Heart left ventricle (tissue), 16 donors: ENCODE results near the gene NOP53. TPM values are rescaled to one million over a fixed set of nuclear protein-coding genes. Genes with fewer than 3 reads are reported as not detected.

Experiments
- ATAC-seq, 4 donors: fragments of 200-7000 bp; cut with Tn5 transposase; one replicate each; pipeline ENCODE4 v1.9.1; 2020 to 2022; ENCODE audit warnings: moderate library complexity in 4 of 4, mild to moderate bottlenecking in 3 of 4, moderate number of reproducible peaks in 1 of 4
- DNase-seq, 5 donors: peaks; one replicate each; pipeline ENCODE4 v3.0.0-alpha.2; 2020
- H3K27ac ChIP-seq, 12 donors: fragments of 200-600 bp; sonication (generic) in 4 of 12; one replicate each; pipeline versions ENCODE4 v1.5.0 to v1.8.0; 2016 to 2022; ENCODE audit warnings: mild to moderate bottlenecking in 2 of 12
- H3K27me3 ChIP-seq, 9 donors: fragments of 200-600 bp; sonication (generic) in 2 of 9; one replicate each; pipeline versions ENCODE4 v1.5.1 to v1.8.0; 2016 to 2022; ENCODE audit warnings: mild to moderate bottlenecking in 3 of 9
- H3K36me3 ChIP-seq, 9 donors: fragments of 200-600 bp; sonication (generic) in 2 of 9; one replicate each; pipeline versions ENCODE4 v1.5.0 to v1.8.0; 2018 to 2022; ENCODE audit warnings: mild to moderate bottlenecking in 2 of 9
- H3K4me1 ChIP-seq, 12 donors: fragments of 200-600 bp; sonication (generic) in 4 of 12; one replicate each; pipeline versions ENCODE4 v1.5.0 to v1.8.0; 2016 to 2022; ENCODE audit warnings: mild to moderate bottlenecking in 3 of 12
- H3K4me3 ChIP-seq, 12 donors: fragments of 200-600 bp; sonication (generic) in 4 of 12; one replicate each; pipeline versions ENCODE4 v1.5.0 to v1.8.0; 2017 to 2022; ENCODE audit warnings: mild to moderate bottlenecking in 9 of 12, moderate library complexity in 4 of 12
- H3K9me3 ChIP-seq, 12 donors: fragments of 200-600 bp; sonication (generic) in 4 of 12; one replicate each; pipeline versions ENCODE4 v1.5.0 to v1.8.0; 2016 to 2022; ENCODE audit warnings: mild to moderate bottlenecking in 1 of 12
- POLR2A ChIP-seq, 2 donors: fragments of 450-650 bp; IDR thresholded peaks; one replicate each; pipeline ENCODE4 v1.6.1; 2017; ENCODE audit warnings: antibody characterized with exemption in 2 of 2, mild to moderate bottlenecking in 2 of 2, moderate library complexity in 2 of 2
- WGBS, 4 donors: extraction: QIAGEN DNeasy Blood & Tissue Kit in 2 of 4; methylation state at CpG; one replicate each; pipeline versions ENCODE4 v1.1.5 to v1.1.7; 2013 to 2018; 5-methylcytosine and 5-hydroxymethylcytosine counted together
- intact Hi-C, 10 donors: fragments of 100-400 bp; cut with DNase I; formaldehyde crosslinking; loops; one replicate each; pipeline versions ENCODE4 v1.11.1 to v1.14.2; 2022
- polyA plus RNA-seq, 2 donors: library from polyadenylated mRNA; stranded (reverse); fragments of 200-250 nt; gene quantifications; one replicate each; pipeline ENCODE4 v1.2.3, GENCODE V29; 2013
- total RNA-seq, 9 donors: library from RNA; depleted of rRNA in 2 of 9; stranded (reverse); fragments of >200 nt in 2 of 9; fragmentation: NEBNext Ultra II Directional in 3 of 9; extraction: Animal tissue kit (Norgen Biotek cat#: 25700) in 3 of 9; gene quantifications; one replicate each; pipeline versions ENCODE4 v1.1.0 to v1.2.4, GENCODE V29; 2016 to 2023
- TF ChIP-seq, protein P1 (sequence below), 12 donors: fragments of 200-600 bp; sonication (generic) in 4 of 12; IDR thresholded peaks; one replicate each; pipeline versions ENCODE4 v1.5.0 to v1.8.0; 2018 to 2022; ENCODE audit warnings: antibody characterized with exemption in 12 of 12, mild to moderate bottlenecking in 5 of 12
- donor health status: ischemic (EF 13 %, LVEDD 7.1; RV severe dilation, severe dysfunction).
- donor health status: healthy with polysubstance abuse.
- donor health status: DM: no; HTN: yes; CAD: no.
- donor health status: DM: no; HTN: no; CAD: no.
- donor health status: ischemic (EF 25% LVEDD 6.9; RV normal size, moderate dysfunction).
- donor health status: ischemic (EF 25% LVEDD 5.7; RV mildly dilated, moderate dysfunction).
- donor health status: healthy.
- donor health status: DM: yes; HTN: yes; CAD: no.
- donor health status: ischemic (EF 35%, LVEDD 5.7; RV mildly dilated, moderate dysfunction).
- donor health status: nonischemic (EF 11% LVEDD 7.7; RV severe dilation, severe dysfunction).
- donor health status: DM: yes; HTN: yes; CAD: no.
- donor health status: PGD.
- donor health status: ischemic (EF 29% LVEDD 5.4; RV normal size, mild dysfunction).
- donor health status: nonischemic (EF 23%, LVEDD 6.1; RV moderate dilation, normal function).

Gene NOP53
- total and polyA plus RNA-seq, 11 donors, result 132 to 259 (median 172) TPM

DNA sequence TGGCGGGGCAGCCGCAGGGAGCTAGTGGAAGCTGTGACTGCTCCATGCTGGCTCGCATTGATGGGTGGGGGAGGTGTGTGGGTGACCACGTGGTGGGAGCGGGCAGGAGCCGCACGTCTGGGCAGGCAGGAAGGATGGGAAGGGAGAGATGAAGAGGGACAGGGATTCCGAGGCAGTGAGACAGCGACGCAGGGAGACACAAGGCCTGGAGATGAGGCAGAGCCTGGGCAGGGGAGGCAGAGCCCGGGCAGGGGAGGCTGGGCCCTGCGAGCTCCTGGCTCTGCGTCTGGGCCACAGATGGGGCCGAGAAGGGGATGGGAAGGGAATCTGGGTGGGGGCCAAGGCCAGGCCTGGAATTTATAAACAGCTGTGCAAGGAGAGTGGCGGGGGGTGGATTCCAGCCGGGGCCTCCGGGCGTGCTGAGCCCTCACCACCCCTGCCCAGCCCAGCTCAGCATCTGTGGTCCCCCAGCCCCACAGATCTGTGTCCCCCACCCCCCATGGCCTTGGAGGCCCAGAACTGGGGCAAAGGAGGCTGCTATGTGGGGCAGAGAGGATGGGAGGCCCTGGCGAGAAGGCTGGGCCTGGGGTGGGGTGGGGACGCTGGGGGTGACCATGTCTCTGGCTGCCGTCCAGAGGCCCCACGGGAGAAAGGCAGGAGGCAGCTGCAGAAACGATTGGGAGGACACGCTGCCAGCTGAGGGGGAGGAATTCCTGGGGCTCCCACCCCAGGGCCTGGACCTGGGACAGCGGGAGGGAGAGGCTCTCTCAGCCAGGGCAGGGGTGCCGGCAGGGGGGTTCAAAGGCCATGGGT, 26.1 kb upstream of the NOP53 start:
- WGBS, 4 donors, result 6 to 20% (median 15%) methylated on average over 22 to 26 of the region's 26 CpGs
- Histone ChIP-seq H3K36me3 (peaks cover 0 to 50% (median 10%) of the 10 kb centered on the region in 9 donors), H3K4me1 (peaks cover 0 to 95% (median 53%) of the 10 kb centered on the region in 12 donors)

DNA sequence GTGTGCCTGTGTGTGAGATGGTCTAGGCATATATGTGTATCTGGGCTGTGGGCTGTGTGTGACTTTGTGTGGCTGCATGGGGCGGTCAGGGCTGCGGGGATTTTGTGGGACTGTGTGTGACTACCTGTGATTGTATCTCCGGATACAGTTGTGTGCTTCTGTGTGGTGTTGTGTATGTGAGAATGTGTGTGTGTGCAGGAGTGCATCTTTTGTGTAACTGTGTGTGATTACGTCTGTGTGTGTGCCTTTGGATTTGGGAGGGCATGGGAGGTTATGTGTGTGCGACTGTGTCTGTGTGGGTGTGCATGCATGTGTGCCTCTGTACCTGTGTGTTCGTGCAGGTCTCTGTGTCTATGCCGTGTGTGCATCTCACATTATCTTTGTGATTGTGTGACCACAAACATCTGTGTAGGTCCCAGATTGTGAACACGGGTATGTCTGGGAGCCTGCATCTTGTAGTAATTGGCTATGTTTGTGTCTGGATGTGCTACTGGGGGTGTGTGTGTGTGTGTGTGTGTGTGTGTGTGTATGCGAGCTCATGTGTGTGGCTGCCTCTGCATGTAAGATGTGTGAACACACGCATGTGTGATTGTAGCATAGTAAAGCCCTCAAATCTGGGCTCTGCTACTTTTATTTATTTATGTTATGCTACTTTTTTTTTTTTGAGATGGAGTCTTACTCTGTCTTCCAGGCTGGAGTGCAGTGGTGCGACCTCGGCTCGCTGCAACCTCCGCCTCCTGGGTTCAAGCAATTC, 24.5 kb upstream of the NOP53 start:
- TF ChIP-seq POLR2A (IDR thresholded peaks at IDR 0.05), result no peak
- TF ChIP-seq, protein P1, sequence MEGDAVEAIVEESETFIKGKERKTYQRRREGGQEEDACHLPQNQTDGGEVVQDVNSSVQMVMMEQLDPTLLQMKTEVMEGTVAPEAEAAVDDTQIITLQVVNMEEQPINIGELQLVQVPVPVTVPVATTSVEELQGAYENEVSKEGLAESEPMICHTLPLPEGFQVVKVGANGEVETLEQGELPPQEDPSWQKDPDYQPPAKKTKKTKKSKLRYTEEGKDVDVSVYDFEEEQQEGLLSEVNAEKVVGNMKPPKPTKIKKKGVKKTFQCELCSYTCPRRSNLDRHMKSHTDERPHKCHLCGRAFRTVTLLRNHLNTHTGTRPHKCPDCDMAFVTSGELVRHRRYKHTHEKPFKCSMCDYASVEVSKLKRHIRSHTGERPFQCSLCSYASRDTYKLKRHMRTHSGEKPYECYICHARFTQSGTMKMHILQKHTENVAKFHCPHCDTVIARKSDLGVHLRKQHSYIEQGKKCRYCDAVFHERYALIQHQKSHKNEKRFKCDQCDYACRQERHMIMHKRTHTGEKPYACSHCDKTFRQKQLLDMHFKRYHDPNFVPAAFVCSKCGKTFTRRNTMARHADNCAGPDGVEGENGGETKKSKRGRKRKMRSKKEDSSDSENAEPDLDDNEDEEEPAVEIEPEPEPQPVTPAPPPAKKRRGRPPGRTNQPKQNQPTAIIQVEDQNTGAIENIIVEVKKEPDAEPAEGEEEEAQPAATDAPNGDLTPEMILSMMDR (IDR thresholded peaks at IDR 0.05), result no peak
- intact Hi-C loops, result no loop called here
- ATAC-seq (no peak), DNase-seq (no peak)
- peak overlapping the region in 11 of 12 donors; percentile 73 to 95 (median 89) for H3K27ac ChIP-seq
- WGBS, 4 donors, result 80 to 85% (median 83%) methylated on average over 14 of the region's 14 CpGs
- no peaks in the 10 kb centered on the region for H3K9me3 ChIP-seq
- peaks cover 0 to 5% (median 0%) of the 10 kb centered on the region in 9 donors for H3K27me3 ChIP-seq
- H3K36me3 ChIP-seq, result peaks cover 0 to 61% (median 14%) of the 10 kb centered on the region in 9 donors
- H3K4me1 ChIP-seq, result peaks cover 0 to 86% (median 46%) of the 10 kb centered on the region in 12 donors
- peak overlapping the region in 5 of 12 donors; percentile 27 to 45 (median 32) for H3K4me3 ChIP-seq

More for the DNA sequence above, 26.1 kb upstream of the NOP53 start:
- Histone ChIP-seq H3K27me3 (no peaks in the 10 kb centered on the region), H3K4me3 (peak overlapping the region in 11 of 12 donors; percentile 3 to 45 (median 30)), H3K27ac (peak overlapping the region; percentile 73 to 95 (median 86)), H3K9me3 (peaks cover 0 to 7% (median under 1%) of the 10 kb centered on the region in 12 donors)
- DNase-seq (peak; percentile 91 to 94 (median 91)), ATAC-seq (peak; percentile 68 to 88 (median 84))
- TF ChIP-seq POLR2A (IDR thresholded peaks at IDR 0.05), result no peak
- TF ChIP-seq, protein P1 (IDR thresholded peaks at IDR 0.05), result no peak
- intact Hi-C loops, result loop anchor here in 3 of 10 donors (1.0 to 10.0 kb wide), 3 partner anchors 10 to 66 kb away; no protein-coding TSS in a partner anchor

DNA sequence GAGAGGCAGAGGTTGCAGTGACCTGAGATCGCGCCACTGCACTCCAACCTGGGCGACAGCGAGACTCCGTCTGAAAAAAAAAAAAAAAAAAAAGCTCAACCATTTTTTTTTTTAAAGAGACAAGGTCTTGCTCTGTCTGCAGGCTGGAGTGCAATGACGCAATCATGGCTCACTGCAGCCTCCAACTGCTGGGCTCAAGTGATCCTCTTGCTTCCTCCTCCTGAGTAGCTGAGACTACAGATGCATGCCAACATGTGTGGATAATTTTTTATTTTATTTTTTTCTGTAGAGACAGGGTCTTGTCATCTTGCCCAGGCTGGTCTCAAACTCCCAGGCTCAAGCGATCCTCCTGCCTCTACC, 21.8 kb upstream of the NOP53 start:
- ATAC-seq (peak in 2 of 4 donors; percentile 23 to 37), DNase-seq (peak in 4 of 5 donors; percentile 47 to 80 (median 70))
- intact Hi-C loops, result no loop called here
- Histone ChIP-seq H3K4me3 (peak overlapping the region in 9 of 12 donors; percentile 12 to 49 (median 33)), H3K9me3 (no peaks in the 10 kb centered on the region), H3K27ac (peak overlapping the region in 10 of 12 donors; percentile 0 to 82 (median 63)), H3K4me1 (peaks cover 0 to 86% (median 45%) of the 10 kb centered on the region in 12 donors), H3K36me3 (peaks cover 0 to 65% (median 19%) of the 10 kb centered on the region in 9 donors), H3K27me3 (peaks cover 0 to 5% (median 0%) of the 10 kb centered on the region in 9 donors)
- TF ChIP-seq, protein P1 (IDR thresholded peaks at IDR 0.05), result no peak
- no peak for TF ChIP-seq POLR2A (IDR thresholded peaks at IDR 0.05)
- 24 to 29% (median 25%) methylated on average over 7 of the region's 7 CpGs for WGBS, 4 donors
